DND-41 (cell line): ENCODE data around the gene IVNS1ABP.
"Not testable (repeated sequence)": the region's sequence is repeated elsewhere in the genome, so short reads cannot be mapped to it uniquely, and the experiment has no call there.

ENCODE experiments used
- CTCF ChIP-seq: IDR thresholded peaks from 2 replicates; pipeline ENCODE4 v1.5.1; 2012; ENCODE audit warnings: borderline replicate concordance, low read length, moderate library complexity, mild to moderate bottlenecking; ENCODE audit not compliant: poor library complexity, severe bottlenecking; ENCODE audit errors: extremely low read depth
- EZH2 ChIP-seq: IDR thresholded peaks from 3 replicates; pipeline ENCODE4 v1.6.1; 2012; ENCODE audit warnings: borderline replicate concordance, low read depth, mild to moderate bottlenecking, moderate library complexity, low read length, inconsistent platforms; ENCODE audit not compliant: severe bottlenecking

GRCh38 chr1:185321653-185322221 is 4.7 kb upstream of the IVNS1ABP start:
- TF ChIP-seq CTCF, EZH2: not testable (repeated sequence)
